Heart right ventricle (tissue), 16 donors: ENCODE data around the gene HMG20B. TPM values are rescaled to one million over a fixed set of nuclear protein-coding genes. Genes with fewer than 3 reads are reported as not detected.

Source experiments
- ATAC-seq, 8 donors: fragments of 200-7000 bp; cut with Tn5 transposase; one replicate each; pipeline ENCODE4 v1.9.1; 2020; ENCODE audit warnings: mild to moderate bottlenecking in 8 of 8, moderate library complexity in 8 of 8, moderate number of reproducible peaks in 1 of 8
- DNase-seq, 2 donors: peaks; one replicate each; pipeline ENCODE4 v3.0.0-alpha.2; 2020
- H3K27ac ChIP-seq, 10 donors: fragments of 200-600 bp; sonication (generic) in 2 of 10; one replicate each; pipeline versions ENCODE4 v1.5.0 to v1.8.0; 2020 to 2022; ENCODE audit warnings: mild to moderate bottlenecking in 3 of 10
- H3K27me3 ChIP-seq, 7 donors: fragments of 200-600 bp; one replicate each; pipeline ENCODE4 v1.8.0; 2021 to 2022; ENCODE audit warnings: mild to moderate bottlenecking in 2 of 7
- H3K36me3 ChIP-seq, 9 donors: fragments of 200-600 bp; sonication (generic) in 1 of 9; one replicate each; pipeline versions ENCODE4 v1.5.0 to v1.8.0; 2020 to 2022; ENCODE audit warnings: mild to moderate bottlenecking in 2 of 9
- H3K4me1 ChIP-seq, 9 donors: fragments of 200-600 bp; sonication (generic) in 1 of 9; one replicate each; pipeline versions ENCODE4 v1.5.0 to v1.8.0; 2020 to 2022; ENCODE audit warnings: mild to moderate bottlenecking in 4 of 9
- H3K4me3 ChIP-seq, 10 donors: fragments of 200-600 bp; sonication (generic) in 2 of 10; one replicate each; pipeline versions ENCODE4 v1.5.0 to v1.8.0; 2020 to 2022; ENCODE audit warnings: mild to moderate bottlenecking in 7 of 10, moderate library complexity in 2 of 10
- H3K9me3 ChIP-seq, 11 donors: fragments of 200-600 bp in 10 of 11; sonication (generic) in 2 of 11; one replicate each; pipeline versions ENCODE4 v1.5.0 to v1.8.0; 2013 to 2022; ENCODE audit warnings: mild to moderate bottlenecking in 2 of 11, control low read depth in 1 of 11, moderate library complexity in 1 of 11
- WGBS, 2 donors: extraction: QIAGEN DNeasy Blood & Tissue Kit; methylation state at CpG; one replicate each; pipeline ENCODE4 v1.1.7; 2013; ENCODE audit warnings: inconsistent platforms in 1 of 2; 5-methylcytosine and 5-hydroxymethylcytosine counted together
- intact Hi-C, 10 donors: fragments of 100-400 bp; cut with DNase I; formaldehyde crosslinking; loops; one replicate each; pipeline versions ENCODE4 v1.11.1 to v1.14.2; 2022
- polyA plus RNA-seq, 2 donors: library from polyadenylated mRNA; stranded (reverse); fragments of 200-250 nt; gene quantifications; one replicate each; pipeline ENCODE4 v1.2.3, GENCODE V29; 2013
- total RNA-seq, 10 donors: library from RNA; stranded (reverse); fragmentation: NEBNext Ultra II Directional in 3 of 10; extraction: Animal tissue kit (Norgen Biotek cat#: 25700) in 3 of 10; gene quantifications; one replicate each; pipeline versions ENCODE4 v1.2.1 to v1.2.4, GENCODE V29; 2021 to 2023
- TF ChIP-seq, protein P1 (sequence below), 9 donors: fragments of 200-600 bp; sonication (generic) in 2 of 9; IDR thresholded peaks; one replicate each; pipeline versions ENCODE4 v1.5.0 to v1.8.0; 2021 to 2022; ENCODE audit warnings: antibody characterized with exemption in 9 of 9, mild to moderate bottlenecking in 5 of 9, moderate library complexity in 1 of 9
- donor health status: Arrhythmogenic right ventricular cardiomyopathy.
- donor health status: ischemic (EF 13 %, LVEDD 7.1; RV severe dilation, severe dysfunction).
- donor health status: healthy with polysubstance abuse.
- donor health status: DM: no; HTN: yes; CAD: no.
- donor health status: DM: no; HTN: no; CAD: no.
- donor health status: ischemic (EF 25% LVEDD 6.9; RV normal size, moderate dysfunction).
- donor health status: ischemic (EF 25% LVEDD 5.7; RV mildly dilated, moderate dysfunction).
- donor health status: healthy.
- donor health status: DM: yes; HTN: yes; CAD: no.
- donor health status: Ischemic cardiomyopathy.
- donor health status: ischemic (EF 35%, LVEDD 5.7; RV mildly dilated, moderate dysfunction).
- donor health status: nonischemic (EF 11% LVEDD 7.7; RV severe dilation, severe dysfunction).
- donor health status: DM: yes; HTN: yes; CAD: no.
- donor health status: PGD.
- donor health status: ischemic (EF 29% LVEDD 5.4; RV normal size, mild dysfunction).
- donor health status: nonischemic (EF 23%, LVEDD 6.1; RV moderate dilation, normal function).

Gene HMG20B
- total and polyA plus RNA-seq, 12 donors, result 19.5 to 73.3 (median 32.0) TPM

- H3K27ac ChIP-seq, result peak overlapping the region; percentile 85 to 95 (median 91)
- TF ChIP-seq, protein P1, sequence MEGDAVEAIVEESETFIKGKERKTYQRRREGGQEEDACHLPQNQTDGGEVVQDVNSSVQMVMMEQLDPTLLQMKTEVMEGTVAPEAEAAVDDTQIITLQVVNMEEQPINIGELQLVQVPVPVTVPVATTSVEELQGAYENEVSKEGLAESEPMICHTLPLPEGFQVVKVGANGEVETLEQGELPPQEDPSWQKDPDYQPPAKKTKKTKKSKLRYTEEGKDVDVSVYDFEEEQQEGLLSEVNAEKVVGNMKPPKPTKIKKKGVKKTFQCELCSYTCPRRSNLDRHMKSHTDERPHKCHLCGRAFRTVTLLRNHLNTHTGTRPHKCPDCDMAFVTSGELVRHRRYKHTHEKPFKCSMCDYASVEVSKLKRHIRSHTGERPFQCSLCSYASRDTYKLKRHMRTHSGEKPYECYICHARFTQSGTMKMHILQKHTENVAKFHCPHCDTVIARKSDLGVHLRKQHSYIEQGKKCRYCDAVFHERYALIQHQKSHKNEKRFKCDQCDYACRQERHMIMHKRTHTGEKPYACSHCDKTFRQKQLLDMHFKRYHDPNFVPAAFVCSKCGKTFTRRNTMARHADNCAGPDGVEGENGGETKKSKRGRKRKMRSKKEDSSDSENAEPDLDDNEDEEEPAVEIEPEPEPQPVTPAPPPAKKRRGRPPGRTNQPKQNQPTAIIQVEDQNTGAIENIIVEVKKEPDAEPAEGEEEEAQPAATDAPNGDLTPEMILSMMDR (IDR thresholded peaks at IDR 0.05), result no peak
- intact Hi-C loops, result no loop called here
- no peaks in the 10 kb centered on the region for H3K9me3 ChIP-seq
- H3K36me3 ChIP-seq, result peaks cover 0 to 23% (median 14%) of the 10 kb centered on the region in 9 donors
- ATAC-seq (peak; percentile 61 to 87 (median 78)), DNase-seq (peak; percentile 73 to 82)
- peaks cover 10 to 73% (median 51%) of the 10 kb centered on the region in 9 donors for H3K4me1 ChIP-seq
- 28% methylated on average over 21 to 22 of the region's 22 CpGs for WGBS, 2 donors
- peak overlapping the region; percentile 37 to 67 (median 60) for H3K4me3 ChIP-seq
- peaks cover 0 to 28% (median 5%) of the 10 kb centered on the region in 7 donors for H3K27me3 ChIP-seq
Observed at GRCh38 chr19:3607303-3608078, 34.7 kb downstream of the HMG20B start.

- H3K4me3 ChIP-seq, result peak overlapping the region in 4 of 10 donors; percentile 61 to 67 (median 66)
- WGBS, 2 donors, result 32 to 39% methylated on average over 3 of the region's 3 CpGs
Observed at GRCh38 chr19:3608079-3608641, 35.4 kb downstream of the HMG20B start.

GRCh38 chr19:3608750-3609322 is 36.1 kb downstream of the HMG20B start:
- TF ChIP-seq, protein P1 (IDR thresholded peaks at IDR 0.05), result no peak
- H3K4me3 ChIP-seq, result no peak overlapping the region
- ATAC-seq (peak; percentile 5 to 67 (median 51)), DNase-seq (peak; percentile 52 to 70)
- peaks cover 0 to 33% (median 18%) of the 10 kb centered on the region in 9 donors for H3K36me3 ChIP-seq
- intact Hi-C loops, result no loop called here
- no peaks in the 10 kb centered on the region for H3K9me3 ChIP-seq
- peak overlapping the region; percentile 83 to 95 (median 91) for H3K27ac ChIP-seq
- H3K27me3 ChIP-seq, result peaks cover 0 to 28% (median 3%) of the 10 kb centered on the region in 7 donors
- 29 to 36% methylated on average over 21 of the region's 21 CpGs for WGBS, 2 donors
- peaks cover 10 to 65% (median 51%) of the 10 kb centered on the region in 9 donors for H3K4me1 ChIP-seq

More at GRCh38 chr19:3608079-3608641, 35.4 kb downstream of the HMG20B start:
- H3K9me3 ChIP-seq, result no peaks in the 10 kb centered on the region
- H3K36me3 ChIP-seq, result peaks cover 0 to 30% (median 18%) of the 10 kb centered on the region in 9 donors
- TF ChIP-seq, protein P1 (IDR thresholded peaks at IDR 0.05), result no peak
- peak overlapping the region; percentile 83 to 95 (median 91) for H3K27ac ChIP-seq
- H3K27me3 ChIP-seq, result peaks cover 0 to 28% (median 5%) of the 10 kb centered on the region in 7 donors
- peaks cover 10 to 72% (median 51%) of the 10 kb centered on the region in 9 donors for H3K4me1 ChIP-seq
- intact Hi-C loops, result no loop called here
- ATAC-seq, result peak in 1 of 8 donors; percentile 17
- DNase-seq, result no peak
